WTC11 (cell line): ENCODE results near the gene IP6K3. TPM values are rescaled to one million over a fixed set of nuclear protein-coding genes. Genes with fewer than 3 reads are reported as not detected.
A peak's percentile ranks its signal among the peaks of the same experiment; 100 is the strongest.

ENCODE experiments used
- ATAC-seq: fragments of 200-7000 bp; cut with Tn5 transposase; 2 replicates; pipeline ENCODE4 v1.10.0; 2021; ENCODE audit warnings: mild to moderate bottlenecking, moderate library complexity
- CTCF ChIA-PET: fragments of 300-600 bp; sonication (Branson Sonifier 250); formaldehyde crosslinking; loops from one replicate; lab custom pipeline; 2021; ENCODE audit warnings: antibody characterized with exemption; lab: Charles Lee
- POLR2A ChIA-PET: fragments of 350-600 bp; sonication (Branson Sonifier 250); formaldehyde crosslinking; loops from one replicate; lab custom pipeline; 2021; ENCODE audit warnings: antibody characterized with exemption; lab: Charles Lee
- DNase-seq: peaks from one replicate; pipeline ENCODE4 v3.0.0; 2021; ENCODE audit warnings: low spot score
- H3K27ac Mint-ChIP-seq: 2 replicates; pipeline ENCODE4 v1.8.0; 2021; ENCODE audit warnings: mixed read lengths
- H3K27me3 Mint-ChIP-seq: 2 replicates; pipeline ENCODE4 v1.8.0; 2021; ENCODE audit warnings: low read depth, mild to moderate bottlenecking, moderate library complexity, mixed read lengths
- H3K36me3 Mint-ChIP-seq: 2 replicates; pipeline ENCODE4 v1.8.0; 2021; ENCODE audit warnings: mixed read lengths
- H3K4me1 Mint-ChIP-seq: 2 replicates; pipeline ENCODE4 v1.8.0; 2022; ENCODE audit warnings: mixed read lengths
- H3K4me3 Mint-ChIP-seq: 2 replicates; pipeline ENCODE4 v1.8.0; 2021; ENCODE audit warnings: mild to moderate bottlenecking, moderate library complexity, mixed read lengths
- H3K9me3 Mint-ChIP-seq: 2 replicates; pipeline ENCODE4 v1.8.0; 2021; ENCODE audit warnings: mixed read lengths
- AR ChIP-seq: fragments of 250-450 bp; sonication (Bioruptor Pico); IDR thresholded peaks from 2 replicates; pipeline ENCODE4 v1.9.0; 2021; ENCODE audit warnings: mild to moderate bottlenecking
- CREM ChIP-seq: sonication (generic); formaldehyde crosslinking; IDR thresholded peaks from 2 replicates; pipeline ENCODE4 v1.8.1; 2022; ENCODE audit warnings: mild to moderate bottlenecking, missing genetic modification reagents, moderate library complexity
- CTCF ChIP-seq: fragments of 200-600 bp; IDR thresholded peaks from 2 replicates; pipeline ENCODE4 v1.8.0; 2022; ENCODE audit warnings: antibody characterized with exemption
- GABPB1 ChIP-seq: sonication (generic); formaldehyde crosslinking; IDR thresholded peaks from 2 replicates; pipeline ENCODE4 v1.8.1; 2023; ENCODE audit warnings: mild to moderate bottlenecking, missing genetic modification reagents
- GTF2I ChIP-seq: fragments of 250-450 bp; sonication (Bioruptor Pico); conservative IDR thresholded peaks from 2 replicates; pipeline ENCODE4 v1.4.0; 2021; ENCODE audit warnings: mild to moderate bottlenecking
- MLX ChIP-seq: sonication (generic); formaldehyde crosslinking; IDR thresholded peaks from 2 replicates; pipeline ENCODE4 v1.8.1; 2023; ENCODE audit warnings: mild to moderate bottlenecking, missing genetic modification reagents, moderate library complexity
- NR2C2 ChIP-seq: sonication (generic); formaldehyde crosslinking; IDR thresholded peaks from 2 replicates; pipeline ENCODE4 v1.8.0; 2022; ENCODE audit warnings: mild to moderate bottlenecking, missing genetic modification reagents
- TEAD1 ChIP-seq: sonication (generic); formaldehyde crosslinking; IDR thresholded peaks from 2 replicates; pipeline ENCODE4 v1.8.0; 2022; ENCODE audit warnings: mild to moderate bottlenecking, missing genetic modification reagents
- ZNF232 ChIP-seq: sonication (generic); formaldehyde crosslinking; IDR thresholded peaks from 2 replicates; pipeline ENCODE4 v1.8.0; 2022; ENCODE audit warnings: mild to moderate bottlenecking, missing genetic modification reagents
- ZNF671 ChIP-seq: fragments of 250-450 bp; sonication (Bioruptor Pico); IDR thresholded peaks from 2 replicates; pipeline ENCODE4 v1.8.0; 2021; ENCODE audit warnings: mild to moderate bottlenecking
- total RNA-seq: library from RNA; stranded (reverse); gene quantifications from 3 replicates; pipeline ENCODE4 v1.2.3, GENCODE V29; 2021

IP6K3 gene
- total RNA-seq, 1 experiment from 2014 or later, result 1.1 TPM

GRCh38 chr6:33761922-33762629 is 15.4 kb upstream of the IP6K3 start:
- DNase-seq, result peak; percentile 66
- H3K27ac Mint-ChIP-seq, result no peak overlapping the region
- POLR2A ChIA-PET, result interaction anchor here (0.8 kb wide), 1 partner anchor 8 kb away, joined by 4 read pairs; no protein-coding TSS in a partner anchor
- TF ChIP-seq TEAD1 (CRISPR knock-in tag) (no peak), GABPB1 (peak; percentile 76), GTF2I (CRISPR knock-in tag) (peak; percentile 55; the same call in 1 of the 2 replicates)
- peaks cover 6% of the 10 kb centered on the region for H3K9me3 Mint-ChIP-seq
- H3K4me1 Mint-ChIP-seq, result peaks cover 7% of the 10 kb centered on the region; the same call in 1 of the 2 replicates
- H3K27me3 Mint-ChIP-seq, result no peaks in the 10 kb centered on the region; the same call in 1 of the 2 replicates
- H3K4me3 Mint-ChIP-seq, result no peak overlapping the region
- CTCF ChIA-PET, result interaction anchor here (0.6 to 7.1 kb wide), 18 partner anchors 9 to 386 kb away, joined by 3 to 41 read pairs (median 4); partner anchors contain the start of gene UQCC2
- H3K36me3 Mint-ChIP-seq, result no peaks in the 10 kb centered on the region
- ATAC-seq, result peak; percentile 77

GRCh38 chr6:33761581-33761921 is 14.8 kb upstream of the IP6K3 start:
- no peak for ATAC-seq

More at GRCh38 chr6:33761581-33761921, 14.8 kb upstream of the IP6K3 start:
- TF ChIP-seq CREM (CRISPR knock-in tag), result no peak
- no peak for TF ChIP-seq CTCF
- TF ChIP-seq NR2C2 (CRISPR knock-in tag), result no peak
- TF ChIP-seq ZNF232 (CRISPR knock-in tag), result no peak
- TF ChIP-seq AR (CRISPR knock-in tag), result no peak
- TF ChIP-seq MLX (CRISPR knock-in tag), result no peak
- no peak for TF ChIP-seq ZNF671 (CRISPR knock-in tag)
- TF ChIP-seq, all 79 proteins: peak for 0
- H3K4me3 Mint-ChIP-seq, result no peak overlapping the region
- POLR2A ChIA-PET, result interaction anchor here (0.8 kb wide), 1 partner anchor 9 kb away, joined by 4 read pairs; no protein-coding TSS in a partner anchor
- no peak for DNase-seq
- peaks cover 7% of the 10 kb centered on the region; the same call in 1 of the 2 replicates for H3K4me1 Mint-ChIP-seq
- H3K36me3 Mint-ChIP-seq, result no peaks in the 10 kb centered on the region
- peaks cover 2% of the 10 kb centered on the region; the same call in 1 of the 2 replicates for H3K9me3 Mint-ChIP-seq
- CTCF ChIA-PET, result interaction anchor here (0.6 to 7.1 kb wide), 18 partner anchors 9 to 387 kb away, joined by 3 to 41 read pairs (median 4); partner anchors contain the start of gene UQCC2
- no peaks in the 10 kb centered on the region; the same call in 1 of the 2 replicates for H3K27me3 Mint-ChIP-seq
- no peak overlapping the region for H3K27ac Mint-ChIP-seq
